ENCODE data around the gene ZNF628. TPM values are rescaled to one million over a fixed set of nuclear protein-coding genes. Genes with fewer than 3 reads are reported as not detected.

Gene ZNF628
- total RNA-seq, 4 donors from 2014 or later, result 2.1 to 12.0 (median 6.5) TPM

DNA sequence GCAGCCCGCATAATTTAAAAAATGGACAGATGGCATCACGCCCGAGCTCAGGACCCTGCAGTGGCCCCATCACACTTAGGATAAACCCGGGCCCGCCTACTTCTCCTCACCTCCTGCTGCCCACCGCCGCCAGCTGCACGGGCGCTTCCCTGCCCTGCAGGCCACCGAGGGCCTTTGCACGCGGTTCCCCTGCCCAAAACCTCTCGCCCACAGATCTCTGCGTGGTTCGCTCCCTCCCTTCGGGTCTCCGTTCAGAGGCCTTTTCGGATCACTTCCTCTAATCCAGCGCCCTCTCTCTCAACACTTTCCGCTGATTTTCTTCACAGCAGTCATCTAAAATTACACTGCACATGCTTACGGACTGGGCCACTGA, 35.1 kb upstream of the ZNF628 start:
- H3K27ac ChIP-seq, result no peak overlapping the region
- no peaks in the 10 kb centered on the region for H3K36me3 ChIP-seq
- H3K4me1 ChIP-seq, result peaks cover 0 to 4% of the 10 kb centered on the region in 2 donors
- intact Hi-C loops (cut with DNase I), result no loop called here
- no peak for DNase-seq
- H3K4me3 ChIP-seq (replicated peaks in 1 of 3), result no peak overlapping the region
- no peaks in the 10 kb centered on the region for H3K9me3 ChIP-seq
- peaks cover 25% of the 10 kb centered on the region for H3K27me3 ChIP-seq
- TF ChIP-seq POLR2A (IDR thresholded peaks at IDR 0.05), result no peak
- TF ChIP-seq, protein P1, sequence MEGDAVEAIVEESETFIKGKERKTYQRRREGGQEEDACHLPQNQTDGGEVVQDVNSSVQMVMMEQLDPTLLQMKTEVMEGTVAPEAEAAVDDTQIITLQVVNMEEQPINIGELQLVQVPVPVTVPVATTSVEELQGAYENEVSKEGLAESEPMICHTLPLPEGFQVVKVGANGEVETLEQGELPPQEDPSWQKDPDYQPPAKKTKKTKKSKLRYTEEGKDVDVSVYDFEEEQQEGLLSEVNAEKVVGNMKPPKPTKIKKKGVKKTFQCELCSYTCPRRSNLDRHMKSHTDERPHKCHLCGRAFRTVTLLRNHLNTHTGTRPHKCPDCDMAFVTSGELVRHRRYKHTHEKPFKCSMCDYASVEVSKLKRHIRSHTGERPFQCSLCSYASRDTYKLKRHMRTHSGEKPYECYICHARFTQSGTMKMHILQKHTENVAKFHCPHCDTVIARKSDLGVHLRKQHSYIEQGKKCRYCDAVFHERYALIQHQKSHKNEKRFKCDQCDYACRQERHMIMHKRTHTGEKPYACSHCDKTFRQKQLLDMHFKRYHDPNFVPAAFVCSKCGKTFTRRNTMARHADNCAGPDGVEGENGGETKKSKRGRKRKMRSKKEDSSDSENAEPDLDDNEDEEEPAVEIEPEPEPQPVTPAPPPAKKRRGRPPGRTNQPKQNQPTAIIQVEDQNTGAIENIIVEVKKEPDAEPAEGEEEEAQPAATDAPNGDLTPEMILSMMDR (IDR thresholded peaks at IDR 0.05), result no peak
- WGBS, 2 donors, result 4 to 6% methylated on average over 21 of the region's 21 CpGs

DNA sequence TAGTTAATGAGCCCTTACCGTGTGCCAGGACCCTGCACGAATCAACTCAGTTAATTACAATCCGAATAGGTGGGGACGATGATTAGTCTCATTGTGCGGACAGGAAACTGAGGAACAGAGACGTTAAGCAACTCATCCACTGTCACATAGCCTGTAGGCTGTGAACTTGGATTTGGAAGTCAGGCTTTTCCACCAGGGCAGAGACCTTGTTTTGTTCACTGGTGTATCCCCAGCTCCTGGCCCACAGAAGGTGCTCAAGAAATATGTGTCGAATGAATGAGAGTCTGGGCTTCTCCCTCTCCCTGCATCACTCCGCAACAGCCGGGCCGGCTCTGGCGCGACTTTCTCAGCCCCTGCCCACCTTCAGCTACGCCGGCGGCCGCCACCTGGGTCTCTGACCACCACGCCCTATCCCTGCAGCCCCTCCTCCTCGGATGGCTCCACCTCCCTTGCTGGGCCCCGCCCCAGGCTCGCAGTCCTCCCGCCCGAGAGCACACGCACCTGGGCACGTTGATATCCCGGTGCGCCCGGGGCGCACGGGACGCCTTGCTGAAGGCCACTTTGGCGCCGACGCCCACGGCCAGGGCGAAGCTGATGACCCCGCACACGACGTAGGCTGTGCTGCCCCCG, 34.6 kb upstream of the ZNF628 start:
- DNase-seq, result no peak
- H3K27me3 ChIP-seq, result peaks cover 25% of the 10 kb centered on the region

DNA sequence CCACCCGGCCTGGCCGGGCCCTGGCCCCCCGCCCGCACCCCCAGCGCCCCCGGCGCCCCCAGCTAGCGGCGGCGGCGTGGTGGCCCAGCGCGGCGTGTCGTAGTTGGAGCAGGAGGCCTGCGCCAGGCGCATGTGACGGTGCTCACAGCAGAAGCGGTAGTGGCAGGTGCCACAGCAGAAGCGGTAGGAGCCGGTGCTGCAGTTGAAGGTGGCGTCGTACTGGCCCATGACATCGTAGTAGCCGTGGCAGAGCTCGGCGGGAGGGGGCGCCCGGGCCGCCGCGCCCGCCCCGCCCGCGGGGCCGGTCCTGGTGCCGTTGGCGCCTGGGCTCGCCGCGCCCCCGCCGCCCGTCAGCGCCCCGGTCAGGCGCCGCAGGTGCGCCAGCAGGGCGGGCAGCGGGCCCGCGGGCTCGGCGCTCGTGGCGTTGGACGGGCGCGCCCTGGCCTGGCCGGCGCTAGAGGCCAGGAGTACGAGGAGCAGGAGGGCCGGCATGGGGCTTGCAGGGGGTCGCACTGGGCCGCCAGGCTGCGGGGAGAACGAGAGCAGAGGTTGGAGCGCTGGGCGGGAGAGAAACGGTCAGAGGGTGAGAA, 34.0 kb upstream of the ZNF628 start:
- Histone ChIP-seq H3K9me3 (no peaks in the 10 kb centered on the region), H3K36me3 (no peaks in the 10 kb centered on the region), H3K4me3 (replicated peaks in 1 of 3) (no peak overlapping the region), H3K27me3 (peaks cover 25% of the 10 kb centered on the region), H3K27ac (no peak overlapping the region), H3K4me1 (peaks cover 0 to 4% of the 10 kb centered on the region in 2 donors)
- intact Hi-C loops (cut with DNase I), result no loop called here
- 1 to 2% methylated on average over 9 to 13 of the region's 72 CpGs for WGBS, 2 donors
- no peak for DNase-seq
- no peak for TF ChIP-seq POLR2A (IDR thresholded peaks at IDR 0.05)
- TF ChIP-seq, protein P1 (IDR thresholded peaks at IDR 0.05), result no peak

More for the DNA sequence above, 34.6 kb upstream of the ZNF628 start:
- TF ChIP-seq, protein P1 (IDR thresholded peaks at IDR 0.05), result no peak
- no peak for TF ChIP-seq POLR2A (IDR thresholded peaks at IDR 0.05)
- H3K36me3 ChIP-seq, result no peaks in the 10 kb centered on the region
- intact Hi-C loops (cut with DNase I), result no loop called here
- no peaks in the 10 kb centered on the region for H3K9me3 ChIP-seq
- H3K4me1 ChIP-seq, result peaks cover 0 to 4% of the 10 kb centered on the region in 2 donors
- no peak overlapping the region for H3K27ac ChIP-seq
- no peak overlapping the region for H3K4me3 ChIP-seq (replicated peaks in 1 of 3)
- 2 to 5% methylated on average over 13 to 29 of the region's 39 CpGs for WGBS, 2 donors

DNA sequence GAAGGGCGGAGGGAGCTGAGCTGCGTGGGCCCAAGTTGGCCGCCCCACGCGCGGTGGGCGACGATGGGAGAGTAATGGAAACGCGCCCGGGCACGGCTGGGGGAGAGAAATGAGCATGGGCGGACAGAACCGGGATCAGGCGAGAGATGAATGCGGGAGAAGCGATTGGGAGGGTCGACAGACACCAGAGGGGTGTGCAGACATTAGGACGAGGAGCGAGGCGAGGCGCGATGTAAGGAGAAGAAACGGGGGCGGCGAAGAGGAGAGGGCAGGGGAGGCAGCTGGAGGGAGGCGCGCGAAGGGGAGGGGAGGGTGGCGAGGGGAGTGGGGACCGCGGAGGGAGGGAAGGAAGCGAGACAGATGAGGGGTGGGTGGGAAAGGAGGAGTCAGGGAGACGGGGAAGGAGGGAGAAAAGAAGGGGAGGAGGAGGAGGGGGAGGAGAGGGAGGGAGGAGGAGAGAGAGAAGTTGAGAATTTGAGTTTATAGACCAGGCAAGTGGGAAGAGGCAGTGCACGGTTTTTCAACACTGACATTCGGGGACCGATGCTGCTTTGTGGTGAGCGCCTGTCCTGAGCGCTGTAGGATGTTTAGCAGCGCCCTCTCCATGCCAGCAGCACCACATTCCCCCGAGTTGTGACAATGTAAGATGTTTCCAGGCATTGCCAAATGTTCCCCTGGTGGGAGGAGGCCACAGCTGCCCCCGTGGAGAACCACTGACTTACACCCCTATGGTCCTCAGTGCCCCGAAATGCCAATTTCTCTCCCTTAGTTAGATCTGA, 33.2 kb upstream of the ZNF628 start, which contains the start of gene SHISA7:
Gene SHISA7 (minus strand): TSS at position 256 of the 779 bp plus-strand sequence. CDS start 437 bp downstream, outside the sequence.
- Histone ChIP-seq H3K4me3 (replicated peaks in 1 of 3) (no peak within 1 kb of the TSS), H3K4me1 (peaks cover 0 to 4% of the 10 kb centered on the region in 2 donors), H3K9me3 (no peaks in the 10 kb centered on the region), H3K27me3 (peaks cover 25% of the 10 kb centered on the region), H3K27ac (no peak within 1 kb of the TSS), H3K36me3 (no peaks in the 10 kb centered on the region)
- TF ChIP-seq, protein P1 (IDR thresholded peaks at IDR 0.05), result no peak
- TF ChIP-seq POLR2A (IDR thresholded peaks at IDR 0.05), result no peak
- no peak for DNase-seq
- 2 to 4% methylated on average over 43 of the region's 43 CpGs for WGBS, 2 donors
- intact Hi-C loops (cut with DNase I), result no loop called here
